ENCODE data around the gene PIK3CA.
"Not testable (repeated sequence)": the region's sequence is repeated elsewhere in the genome, so short reads cannot be mapped to it uniquely, and the experiment has no call there.

GRCh38 chr3:179115444-179115843 is 32.7 kb upstream of the PIK3CA start:
- not testable (repeated sequence) for TF ChIP-seq EZH2 (IDR thresholded peaks at IDR 0.05; ENCODE audit: borderline replicate concordance, low read depth, low read length, poor library complexity, severe bottlenecking)
- TF ChIP-seq, protein P1, sequence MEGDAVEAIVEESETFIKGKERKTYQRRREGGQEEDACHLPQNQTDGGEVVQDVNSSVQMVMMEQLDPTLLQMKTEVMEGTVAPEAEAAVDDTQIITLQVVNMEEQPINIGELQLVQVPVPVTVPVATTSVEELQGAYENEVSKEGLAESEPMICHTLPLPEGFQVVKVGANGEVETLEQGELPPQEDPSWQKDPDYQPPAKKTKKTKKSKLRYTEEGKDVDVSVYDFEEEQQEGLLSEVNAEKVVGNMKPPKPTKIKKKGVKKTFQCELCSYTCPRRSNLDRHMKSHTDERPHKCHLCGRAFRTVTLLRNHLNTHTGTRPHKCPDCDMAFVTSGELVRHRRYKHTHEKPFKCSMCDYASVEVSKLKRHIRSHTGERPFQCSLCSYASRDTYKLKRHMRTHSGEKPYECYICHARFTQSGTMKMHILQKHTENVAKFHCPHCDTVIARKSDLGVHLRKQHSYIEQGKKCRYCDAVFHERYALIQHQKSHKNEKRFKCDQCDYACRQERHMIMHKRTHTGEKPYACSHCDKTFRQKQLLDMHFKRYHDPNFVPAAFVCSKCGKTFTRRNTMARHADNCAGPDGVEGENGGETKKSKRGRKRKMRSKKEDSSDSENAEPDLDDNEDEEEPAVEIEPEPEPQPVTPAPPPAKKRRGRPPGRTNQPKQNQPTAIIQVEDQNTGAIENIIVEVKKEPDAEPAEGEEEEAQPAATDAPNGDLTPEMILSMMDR (conservative IDR thresholded peaks at IDR 0.05; ENCODE audit: low read depth, low read length): not testable (repeated sequence)

Data from A673 (cell line).